Body of pancreas (tissue), 4 donors: Measurements from ENCODE around the gene PNKP.

Source experiments
- CTCF ChIP-seq, 7 experiments: fragments of 450-650 bp in 4 of 7; fragments of 200-600 bp in 3 of 7; sonication (generic) in 3 of 7; IDR thresholded peaks; one replicate each; pipeline ENCODE4 v1.5.1; 2016 to 2019; ENCODE audit warnings: antibody characterized with exemption in 7 of 7
- POLR2A ChIP-seq, 3 donors: fragments of 450-650 bp; IDR thresholded peaks; one replicate each; pipeline ENCODE4 v1.6.1; 2016; ENCODE audit warnings: antibody characterized with exemption in 3 of 3, mild to moderate bottlenecking in 2 of 3

GRCh38 chr19:49817964-49818648, 49.3 kb downstream of the PNKP start, which contains the start of gene MED25:
- TF ChIP-seq CTCF (IDR thresholded peaks at IDR 0.05) (peak in 4 of 7 experiments; percentile 58 to 67 (median 61)), POLR2A (IDR thresholded peaks at IDR 0.05) (peak in 2 of 3 donors; percentile 63 to 77)
